CD4-positive, alpha-beta T cell treated with Interleukin-1 beta for 1 hour (primary cell): ENCODE data around the gene LRRC30.
"Not testable (repeated sequence)": the region's sequence is repeated elsewhere in the genome, so short reads cannot be mapped to it uniquely, and the experiment has no call there.

Experiments used
- DNase-seq, 2 donors: peaks; one replicate each; pipeline ENCODE4 v3.0.0-alpha.2; 2020 to 2022

LRRC30 gene

DNA sequence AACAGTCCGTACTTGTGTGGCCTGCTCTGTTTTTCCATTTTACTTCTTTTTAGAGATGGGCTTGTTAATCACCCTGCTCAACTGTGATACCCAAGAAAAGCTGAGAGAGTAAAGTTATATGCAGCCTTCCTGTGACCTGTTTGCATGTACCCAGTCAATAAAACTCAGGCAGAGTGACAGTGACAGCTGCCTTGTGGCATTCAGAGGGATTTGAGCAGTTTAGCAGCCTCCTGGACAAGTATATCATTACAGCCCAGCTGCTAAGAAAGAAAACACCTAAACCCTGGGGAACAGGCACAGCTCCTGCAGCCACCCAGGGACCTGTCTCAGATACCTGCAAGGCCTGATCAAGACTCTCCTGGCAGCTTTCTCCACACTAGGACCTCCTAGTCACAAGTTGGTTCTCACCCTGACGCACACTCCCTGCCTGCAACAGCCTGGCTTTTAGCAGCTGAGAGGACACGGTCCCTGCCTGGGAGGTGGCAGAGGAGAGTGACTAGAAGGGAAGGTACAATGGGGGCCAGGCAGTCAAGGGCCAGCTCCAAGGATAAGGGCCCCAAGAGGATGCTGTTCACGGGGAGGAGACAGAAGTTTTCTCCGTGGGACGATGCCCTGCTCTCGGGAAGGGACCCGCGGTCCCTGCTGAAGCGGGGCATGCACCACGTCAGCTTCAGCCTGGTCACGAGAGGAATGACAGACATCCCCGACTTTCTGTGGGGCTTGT, at the start of gene LRRC30:
Gene LRRC30 (plus strand): TSS at position 464 of the 724 bp plus-strand sequence. CDS start 50 bp downstream, at position 514.
- no peak for DNase-seq

DNA sequence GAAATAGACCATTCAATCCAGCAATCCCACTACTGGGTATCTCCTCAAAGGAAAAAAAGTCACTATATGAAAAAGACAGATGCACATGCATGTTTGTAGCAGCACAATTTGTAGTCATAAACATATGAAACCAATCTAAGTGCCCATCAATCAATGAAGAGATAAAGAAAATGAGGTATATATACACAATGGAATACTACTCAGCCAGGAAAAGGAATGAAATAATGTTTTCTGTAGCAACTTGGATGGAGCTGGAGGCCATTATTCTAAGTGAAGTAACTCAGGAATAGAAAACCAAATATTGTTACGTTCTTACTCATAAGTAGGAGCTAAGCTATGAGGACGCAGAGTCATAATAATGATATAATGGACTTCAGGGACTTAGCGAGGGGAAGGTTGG, 45.2 kb upstream of the LRRC30 start:
- no peak for DNase-seq

DNA sequence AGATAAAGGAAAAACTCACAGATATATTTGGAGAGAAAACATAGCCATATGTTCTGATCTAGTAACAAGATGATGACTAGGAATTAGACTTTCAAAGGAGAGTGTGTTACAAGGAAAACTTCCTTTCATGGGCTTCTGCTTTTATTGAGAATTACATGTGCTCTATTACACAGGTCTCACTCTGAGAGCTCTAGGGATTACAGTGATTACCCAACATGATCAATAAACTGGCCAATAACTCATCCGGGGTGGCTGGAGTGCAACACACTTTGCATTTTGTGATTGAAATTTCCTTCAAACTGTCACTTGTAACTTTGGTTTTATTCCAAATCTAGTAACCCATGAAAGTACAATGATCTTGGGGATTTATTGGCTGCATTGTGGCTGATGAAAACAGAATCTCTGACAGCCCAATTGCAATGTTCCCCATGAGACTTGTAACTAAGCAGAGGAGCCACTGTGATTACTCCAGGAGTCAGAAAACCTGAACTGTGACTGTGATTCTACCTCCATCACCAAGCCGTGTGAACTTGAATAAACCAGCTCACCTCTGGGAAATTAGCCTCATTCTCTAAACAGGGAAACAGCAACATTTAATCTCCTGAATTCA, 40.2 kb upstream of the LRRC30 start:
- DNase-seq: no peak

DNA sequence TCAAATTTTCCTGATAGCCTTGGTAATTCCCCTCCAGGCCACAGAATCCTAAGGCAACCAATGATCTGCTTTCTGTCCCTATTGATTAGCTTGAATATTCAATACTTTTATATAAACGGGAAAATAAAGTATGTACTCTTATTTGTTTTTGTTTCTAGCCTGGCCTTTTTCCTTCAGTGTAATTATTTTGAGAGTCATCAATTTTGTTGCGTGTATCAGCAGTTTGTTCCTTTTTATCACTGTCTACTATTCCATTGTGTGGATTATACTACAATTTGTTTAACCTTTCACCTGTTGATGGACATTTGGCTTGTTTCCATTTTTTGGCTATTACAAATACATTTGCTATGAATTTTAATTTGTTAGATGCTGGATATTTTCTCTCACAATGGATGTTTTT, 39.2 kb upstream of the LRRC30 start:
- DNase-seq: no peak

DNA sequence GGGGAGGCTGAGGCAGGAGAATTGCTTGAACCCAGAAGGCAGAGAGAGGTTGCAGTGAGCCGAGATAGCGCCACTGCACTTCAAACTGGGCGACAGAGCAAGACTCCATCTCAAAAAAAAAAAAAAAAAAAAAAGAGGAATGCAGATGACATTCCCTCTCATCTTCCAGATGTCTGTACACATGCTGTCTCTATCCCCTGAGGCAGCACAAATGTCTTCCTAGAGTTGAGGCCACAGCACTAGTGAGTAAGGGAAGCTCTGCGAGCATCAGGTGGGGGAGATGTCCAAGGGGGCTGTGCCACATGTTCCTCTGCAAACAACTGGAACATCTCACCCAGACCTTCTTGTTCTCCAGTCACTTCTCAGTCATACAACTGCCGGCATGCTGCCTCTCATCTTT, 35.6 kb upstream of the LRRC30 start:
- no peak for DNase-seq

DNA sequence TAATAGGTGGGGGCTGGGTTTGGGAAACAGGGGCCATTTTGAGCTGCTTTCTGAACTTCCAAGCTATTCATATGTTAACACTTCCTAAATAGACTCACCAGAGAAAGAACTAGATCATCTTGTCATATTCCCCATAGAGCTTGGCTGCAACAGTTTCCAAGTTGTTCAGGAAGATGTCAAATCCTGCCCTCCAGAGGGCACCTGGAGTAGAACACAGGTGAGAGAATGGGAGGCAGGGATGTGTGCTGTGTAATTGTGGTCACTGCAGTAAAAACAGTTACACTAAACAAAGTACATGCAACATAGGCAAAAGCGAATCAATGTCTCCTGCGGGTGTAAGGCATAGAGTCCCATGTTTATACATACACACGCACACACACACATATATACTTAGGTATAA, 34.5 kb upstream of the LRRC30 start:
- no peak for DNase-seq

DNA sequence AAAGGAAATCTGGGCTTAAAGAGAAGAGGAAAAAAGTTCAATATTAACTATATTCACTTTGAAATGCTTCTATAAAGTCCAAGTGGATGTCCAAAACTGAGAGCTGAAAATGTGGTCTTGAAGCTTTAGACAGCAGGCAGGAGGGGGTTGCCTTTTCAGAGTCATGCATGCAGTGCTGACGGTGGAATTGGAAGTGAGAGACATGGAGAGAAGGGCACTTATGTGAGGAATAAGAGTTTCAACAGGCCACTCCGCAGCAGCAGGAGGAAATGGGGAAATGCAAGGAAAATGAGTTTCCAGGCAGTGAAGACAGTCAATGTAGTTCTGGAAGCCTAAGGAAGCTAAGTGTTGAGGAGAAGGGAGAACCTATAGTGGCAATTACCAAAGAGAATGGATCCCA, 33.0 kb upstream of the LRRC30 start:
- no peak for DNase-seq

DNA sequence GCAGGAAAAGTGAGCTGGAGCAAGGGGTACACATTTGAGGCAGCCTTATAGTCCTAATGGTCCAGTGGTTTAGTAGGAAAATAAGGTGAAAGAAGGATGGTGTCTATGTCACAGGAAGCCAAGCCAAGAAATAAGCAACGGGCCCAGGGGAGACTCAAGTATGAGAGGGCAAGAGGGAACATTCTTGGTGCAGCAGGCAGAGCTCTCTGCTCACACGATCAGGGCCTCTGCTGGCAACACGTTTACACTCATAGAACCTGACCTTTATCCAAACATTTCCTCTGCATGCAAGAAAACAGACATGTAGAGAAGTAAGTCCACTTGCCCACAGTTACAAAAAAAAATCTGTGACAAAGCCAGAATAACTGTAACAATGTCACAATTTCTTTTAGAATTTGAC, 32.6 kb upstream of the LRRC30 start:
- no peak for DNase-seq

DNA sequence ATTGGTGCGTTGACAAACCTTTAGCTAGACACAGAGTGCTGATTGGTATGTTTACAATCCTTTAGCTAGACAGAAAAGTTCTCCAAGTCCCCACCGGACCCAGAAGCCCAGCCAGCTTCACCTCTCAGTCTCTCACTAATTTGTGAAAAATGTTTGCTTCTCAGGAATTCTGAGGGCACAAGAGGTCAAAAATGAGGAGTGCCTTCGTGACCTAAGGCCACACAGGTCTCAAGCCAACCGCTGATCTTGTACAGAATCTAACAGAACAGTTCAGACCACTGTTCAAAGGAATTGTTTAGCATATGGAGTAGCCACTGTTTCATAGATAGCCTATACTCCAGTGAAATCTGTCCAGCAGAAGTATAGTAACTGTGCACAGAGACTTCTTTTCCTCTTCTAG, 29.8 kb upstream of the LRRC30 start:
- DNase-seq: no peak

DNA sequence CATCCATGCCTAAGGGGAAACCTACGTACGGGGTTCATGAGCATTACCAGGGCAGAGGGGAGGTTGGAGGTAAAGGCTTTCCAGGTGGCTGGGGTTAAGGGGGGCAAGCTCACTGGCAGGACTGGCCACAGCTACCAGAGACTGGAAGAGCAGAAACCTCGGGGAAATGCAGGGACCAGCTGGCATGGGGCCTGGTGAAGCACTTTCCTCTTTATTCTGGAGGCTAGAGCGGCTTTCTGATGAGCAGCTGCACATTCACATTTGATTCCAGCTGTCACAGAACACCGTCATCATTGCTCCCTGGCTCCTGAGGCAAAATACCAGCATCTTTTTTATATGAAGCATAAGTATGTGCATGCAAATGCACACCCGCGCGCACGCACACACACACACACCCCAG, 28.7 kb upstream of the LRRC30 start:
- no peak for DNase-seq

DNA sequence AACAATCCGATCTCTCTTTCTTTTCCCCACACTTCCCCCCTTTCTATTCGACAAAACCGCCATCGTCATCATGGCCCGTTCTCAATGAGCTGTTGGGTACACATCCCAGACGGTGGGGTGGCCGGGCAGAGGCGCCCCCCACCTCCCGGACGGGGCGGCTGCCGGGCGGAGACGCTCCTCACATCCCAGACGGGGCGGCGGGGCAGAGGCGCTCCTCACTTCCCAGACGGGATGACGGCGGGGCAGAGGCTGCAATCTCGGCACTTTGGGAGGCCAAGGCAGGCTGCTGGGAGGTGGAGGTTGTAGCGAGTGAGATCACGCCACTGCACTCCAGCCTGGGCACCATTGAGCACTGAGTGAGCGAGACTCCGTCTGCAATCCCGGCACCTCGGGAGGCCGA, 27.3 kb upstream of the LRRC30 start:
- not testable (repeated sequence) for DNase-seq

DNA sequence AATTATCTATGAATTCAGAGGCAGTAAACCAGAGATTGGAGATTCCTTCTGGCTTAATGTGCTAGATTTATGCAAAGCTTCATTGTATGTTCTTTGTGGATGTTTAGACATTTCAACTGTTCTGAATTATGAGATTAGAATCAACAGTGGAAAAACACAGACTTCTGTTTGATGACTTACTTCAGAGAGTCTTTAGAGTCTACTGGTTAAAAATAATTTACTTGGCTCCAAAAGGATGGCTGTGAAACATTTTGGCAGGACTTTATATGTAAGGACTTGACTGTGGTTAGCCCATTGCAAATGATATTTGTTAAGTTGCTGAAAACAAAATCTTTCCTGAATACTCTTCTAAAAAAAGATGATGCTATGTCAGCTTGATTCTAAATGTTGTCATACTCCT, 25.5 kb upstream of the LRRC30 start:
- no peak for DNase-seq

DNA sequence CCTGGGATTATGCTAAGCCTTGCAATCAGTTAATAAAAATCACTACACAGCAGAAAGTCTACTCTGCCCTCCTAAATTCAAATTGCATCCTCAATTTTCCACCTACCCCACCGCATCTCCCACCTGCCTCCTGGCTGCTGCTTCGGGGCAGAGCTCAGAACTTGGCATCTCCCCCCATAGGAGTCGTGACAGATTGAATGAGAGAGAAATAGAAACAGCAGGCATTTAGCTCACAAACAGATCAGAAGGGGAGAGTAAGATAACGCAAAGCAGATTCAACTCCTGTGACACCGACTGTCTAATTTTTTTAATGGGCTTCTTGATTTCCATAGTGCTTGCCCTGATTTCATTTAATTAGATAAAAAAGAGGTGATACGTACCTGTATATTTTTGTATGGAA, 24.7 kb upstream of the LRRC30 start:
- DNase-seq: no peak

DNA sequence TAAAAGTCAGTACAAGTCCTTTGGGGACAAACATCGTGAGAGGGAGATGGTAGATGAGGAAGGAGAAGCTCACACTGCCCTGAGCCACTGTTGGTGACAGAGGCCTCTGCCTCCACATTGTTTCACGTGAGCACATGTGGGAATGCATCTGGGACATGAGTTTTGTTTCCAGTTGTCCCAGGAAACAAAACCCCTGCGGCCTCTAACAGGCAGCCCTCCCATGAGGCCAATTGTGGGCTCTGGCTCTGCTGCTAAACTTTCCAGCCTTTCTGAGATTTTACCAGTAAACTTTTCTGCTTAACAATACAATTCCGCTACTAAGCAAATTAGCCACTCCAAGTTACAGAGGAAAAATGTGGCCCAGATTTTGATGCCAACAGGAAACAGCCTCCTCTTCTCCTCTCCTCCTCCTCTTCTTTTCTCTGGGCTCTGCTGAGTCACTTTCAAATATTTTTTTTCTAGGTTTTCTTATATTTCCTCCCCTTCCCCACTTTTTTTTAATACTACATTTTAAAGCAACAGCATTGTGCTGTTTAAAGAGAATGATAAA, 23.4 kb upstream of the LRRC30 start:
- no peak for DNase-seq

DNA sequence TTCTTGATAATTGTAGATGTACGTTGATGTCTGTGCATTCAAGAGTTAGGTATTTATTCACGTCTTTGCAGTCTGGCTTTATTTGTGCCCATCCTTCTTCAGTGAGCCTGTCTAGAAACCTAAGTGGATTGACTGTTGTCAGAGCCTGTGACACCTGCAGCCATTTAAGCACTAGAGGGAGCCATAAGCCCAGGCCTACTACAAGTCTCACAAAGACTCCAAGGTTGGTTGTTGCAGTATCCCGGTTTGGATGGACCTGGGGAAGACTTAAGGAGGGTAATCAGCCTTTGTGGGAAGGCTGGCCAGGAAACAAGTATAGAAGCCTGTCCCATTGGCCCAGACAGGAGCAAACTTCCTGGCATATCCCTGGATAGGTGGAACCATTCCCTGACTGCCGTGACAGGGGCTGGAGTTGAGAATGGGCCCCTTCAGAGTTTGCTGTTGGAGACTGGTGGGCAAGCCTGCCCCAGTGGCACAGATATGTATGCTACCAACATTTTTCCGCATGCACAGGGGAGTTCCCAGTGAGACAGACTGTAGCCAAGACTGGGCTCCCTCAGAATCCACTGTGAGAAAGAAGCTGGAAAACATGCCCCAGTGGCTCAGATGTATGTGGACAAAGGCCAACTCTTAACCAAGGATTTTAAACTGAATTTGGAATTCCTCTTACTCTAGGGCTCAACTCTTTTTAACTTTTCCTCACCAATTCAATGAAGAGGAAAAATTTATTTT, 9.3 kb upstream of the LRRC30 start:
- no peak for DNase-seq

DNA sequence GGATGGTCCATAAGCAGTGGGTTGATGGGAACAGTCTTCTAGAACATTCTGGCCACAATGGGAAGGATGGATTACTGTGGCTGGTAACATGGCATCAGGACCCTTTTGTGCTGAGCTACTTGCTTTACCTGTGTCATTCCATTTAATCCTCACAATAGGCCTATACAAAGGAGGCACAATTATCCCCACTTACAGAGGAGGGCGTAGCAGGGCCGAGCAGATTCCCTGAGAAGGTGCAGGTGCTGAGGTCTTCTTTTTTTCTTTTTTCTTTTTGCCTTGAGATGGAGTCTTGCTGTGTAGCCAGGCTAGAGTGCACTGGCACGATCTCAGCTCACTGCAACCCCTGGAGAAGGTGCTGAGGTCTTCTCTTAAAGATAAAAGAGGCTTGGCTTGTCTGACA, 6.7 kb upstream of the LRRC30 start:
- no peak for DNase-seq

DNA sequence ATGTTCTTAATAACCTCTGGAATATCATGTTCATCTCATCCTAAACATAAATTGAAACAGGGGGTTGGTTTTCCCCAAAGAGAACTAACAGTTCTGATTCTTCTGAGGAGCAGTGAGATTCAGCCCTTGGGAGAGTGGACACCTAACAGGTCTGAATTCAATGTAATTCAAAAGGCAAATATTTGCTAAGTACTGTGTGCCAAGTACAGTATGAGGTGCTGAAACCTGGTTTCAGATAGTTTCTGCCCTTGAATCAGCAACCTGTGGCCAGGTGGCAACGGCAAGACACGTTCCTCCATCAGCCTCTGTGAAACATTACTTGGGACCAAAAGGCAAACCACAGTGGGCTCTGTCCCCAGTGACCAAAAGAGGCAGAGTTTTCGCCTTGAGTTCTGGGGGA, 1.3 kb downstream of the LRRC30 start:
- DNase-seq: no peak

DNA sequence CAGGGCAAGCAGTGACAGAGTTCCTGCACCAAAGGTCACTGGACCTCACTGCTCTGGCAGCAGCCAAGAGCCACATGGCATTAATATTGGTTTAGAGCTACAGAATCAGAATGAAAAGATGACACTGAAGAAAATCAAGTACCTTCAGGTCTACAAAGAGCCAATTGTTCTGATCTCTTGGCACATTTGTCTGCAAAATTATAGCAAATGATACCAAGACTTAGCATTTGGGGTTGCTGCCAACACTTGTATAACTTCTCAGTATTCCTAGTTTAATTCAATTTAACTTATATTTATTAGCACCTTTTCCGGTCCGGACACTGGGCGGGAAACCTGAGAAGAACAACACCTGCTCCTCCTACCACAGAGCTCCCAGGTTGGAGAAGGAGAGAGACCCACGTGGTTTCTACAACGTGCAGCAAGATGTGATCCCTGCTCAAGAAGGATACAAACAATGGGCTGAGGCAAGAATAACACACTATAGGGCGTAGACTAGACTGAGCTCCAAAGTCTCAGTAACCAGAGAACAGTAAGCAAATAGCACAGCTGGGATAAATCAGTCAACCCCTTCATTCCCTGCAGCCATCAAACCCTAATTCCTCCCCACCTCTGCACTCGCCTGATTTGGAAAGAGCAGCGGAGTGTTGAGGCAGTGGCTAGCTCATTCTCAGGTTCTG, 2.4 kb downstream of the LRRC30 start:
- no peak for DNase-seq

DNA sequence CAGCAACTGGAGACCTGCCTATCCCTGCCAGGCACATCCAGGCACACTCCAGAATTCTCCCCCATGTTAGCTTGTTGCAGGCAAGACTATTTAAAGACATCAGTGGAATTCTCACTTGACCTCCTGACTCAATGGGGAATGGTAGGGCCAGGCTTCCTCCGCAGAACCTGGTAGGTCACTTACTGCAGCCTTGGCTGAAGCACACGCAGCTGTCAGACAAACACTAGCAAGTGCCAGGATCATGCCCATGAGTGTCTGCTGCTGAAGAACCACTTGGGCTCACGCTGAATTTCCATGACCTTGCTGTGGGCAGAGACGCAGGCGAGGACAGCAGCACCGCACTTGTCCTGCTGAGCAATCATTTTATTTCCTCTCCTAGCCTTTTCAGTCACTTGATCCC, 3.2 kb downstream of the LRRC30 start:
- no peak for DNase-seq

DNA sequence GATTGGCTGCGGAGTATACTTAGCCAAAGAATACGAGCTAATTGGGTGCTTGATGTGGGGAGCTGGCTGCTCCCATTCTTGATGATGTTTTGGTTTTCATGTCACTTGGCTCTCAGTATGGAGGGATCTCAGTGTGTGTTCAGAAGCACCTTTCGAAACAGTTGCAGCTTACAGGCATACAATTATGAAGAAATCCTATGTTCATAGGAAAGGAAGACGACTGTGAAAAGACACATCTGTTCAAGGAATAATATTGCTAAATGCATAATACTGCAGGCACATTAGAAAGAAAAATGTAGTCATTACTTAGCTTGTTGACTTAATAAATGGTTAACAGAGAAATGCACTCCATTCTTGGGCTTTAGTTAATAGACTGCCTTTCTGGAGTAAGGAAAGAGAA, 4.1 kb downstream of the LRRC30 start:
- no peak for DNase-seq

DNA sequence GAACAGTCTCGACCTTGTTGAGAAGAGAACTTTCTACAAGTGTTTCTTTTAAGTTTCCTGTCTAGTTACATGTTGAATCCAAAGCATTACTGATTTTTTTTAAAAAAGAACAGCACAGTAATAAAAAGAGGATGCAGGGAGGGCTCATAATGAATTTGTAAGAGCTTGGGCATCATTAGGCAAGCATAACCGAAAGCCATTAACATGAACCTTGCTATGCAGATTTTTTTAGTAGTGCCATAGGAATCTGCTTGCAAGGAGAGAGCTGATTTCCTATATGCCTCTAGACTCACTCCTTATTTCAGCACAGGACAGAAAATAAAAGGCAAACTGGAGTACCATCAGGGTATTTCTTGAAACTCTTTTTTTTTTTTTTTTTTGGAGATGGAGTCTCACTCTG, 5.2 kb downstream of the LRRC30 start:
- DNase-seq: no peak

DNA sequence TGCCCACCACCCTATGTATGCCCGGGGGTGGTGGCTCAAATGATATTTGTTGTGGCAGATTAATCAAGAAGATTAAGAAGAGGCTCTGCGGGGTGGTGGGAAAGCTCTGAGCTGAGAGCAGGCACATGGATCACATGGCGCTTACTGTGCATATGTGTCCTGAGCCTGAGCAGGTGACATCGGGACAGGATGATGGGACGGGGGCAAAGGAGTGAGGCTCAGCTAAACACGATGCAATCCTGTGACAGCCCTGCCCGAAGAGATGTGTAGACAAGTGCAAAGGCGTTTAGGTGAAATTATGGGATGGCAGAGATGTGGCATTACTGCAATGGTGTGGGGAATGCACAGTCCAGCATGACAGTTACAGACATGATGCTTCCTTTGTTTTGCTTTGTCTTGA, 6.0 kb downstream of the LRRC30 start:
- DNase-seq: no peak

DNA sequence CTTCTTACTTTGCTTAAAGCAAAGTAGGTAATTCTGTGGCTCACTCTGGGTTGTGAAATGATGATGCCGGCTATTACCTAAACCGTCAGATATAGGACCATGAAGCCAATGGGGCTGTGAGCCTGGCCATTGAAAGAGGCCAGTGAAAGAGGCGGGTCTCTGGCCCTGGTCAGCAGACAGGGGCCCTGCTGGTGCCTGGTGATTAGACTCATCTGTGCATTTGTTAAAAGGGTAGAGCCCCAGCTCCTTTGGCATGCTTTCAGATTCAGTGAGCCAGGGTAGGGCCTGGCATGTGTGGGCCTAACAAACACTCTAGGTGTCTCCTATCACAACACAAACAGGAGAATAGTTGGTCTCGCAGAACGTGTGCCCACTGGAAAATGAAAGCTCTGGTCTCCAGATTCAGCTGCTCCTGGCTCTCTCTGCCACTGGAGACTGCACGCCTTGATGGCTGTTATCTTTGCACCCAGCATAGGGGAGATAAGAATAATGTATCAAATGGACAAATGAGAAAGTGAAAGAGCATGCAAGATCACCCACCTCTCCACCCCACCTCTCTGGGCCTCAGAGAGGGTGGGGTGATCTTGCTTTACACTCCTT, 6.9 kb downstream of the LRRC30 start:
- no peak for DNase-seq
